SIG-M5 treated with dmso at 0.1 percent for 504 hours (cell line): ENCODE data around the gene TGM5.
"Not testable (repeated sequence)": the region's sequence is repeated elsewhere in the genome, so short reads cannot be mapped to it uniquely, and the experiment has no call there.

Experiments used
- DNase-seq: peaks from one replicate; lab custom pipeline; 2025; ENCODE audit not compliant: unreplicated experiment; lab: John Stamatoyannopoulos, UW

Gene TGM5

DNA sequence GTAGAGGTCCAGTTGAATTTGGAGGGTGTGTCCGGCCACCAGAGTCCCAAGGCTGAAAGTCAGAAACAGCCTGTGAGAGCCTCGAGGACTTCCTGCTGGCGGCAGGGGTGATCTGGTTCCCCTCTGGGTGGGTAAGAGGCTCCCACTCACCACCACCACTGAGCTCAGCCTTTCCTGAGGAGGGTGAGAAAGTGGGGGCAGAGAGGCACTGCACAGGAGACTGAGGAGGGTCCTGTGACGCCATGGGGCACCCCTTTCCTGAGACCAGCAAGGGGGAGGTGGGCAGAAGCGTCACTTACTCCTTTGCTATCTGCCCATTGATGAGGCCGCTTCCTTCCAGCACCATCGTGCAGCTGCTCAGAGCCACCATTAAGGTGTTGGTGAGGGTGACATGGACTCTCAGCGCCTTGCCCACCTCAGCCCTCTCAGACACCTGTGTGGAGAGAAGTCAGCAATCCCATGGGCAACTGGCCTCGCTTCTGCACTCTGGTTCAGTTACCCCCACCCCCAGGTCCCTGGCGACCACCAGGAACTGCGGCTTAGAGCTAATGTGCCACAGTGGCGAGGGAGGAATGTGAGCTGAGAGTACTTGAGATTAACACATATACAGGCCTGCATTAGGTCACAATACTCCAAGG is 10.0 kb upstream of the TGM5 start:
- DNase-seq, result no peak

DNA sequence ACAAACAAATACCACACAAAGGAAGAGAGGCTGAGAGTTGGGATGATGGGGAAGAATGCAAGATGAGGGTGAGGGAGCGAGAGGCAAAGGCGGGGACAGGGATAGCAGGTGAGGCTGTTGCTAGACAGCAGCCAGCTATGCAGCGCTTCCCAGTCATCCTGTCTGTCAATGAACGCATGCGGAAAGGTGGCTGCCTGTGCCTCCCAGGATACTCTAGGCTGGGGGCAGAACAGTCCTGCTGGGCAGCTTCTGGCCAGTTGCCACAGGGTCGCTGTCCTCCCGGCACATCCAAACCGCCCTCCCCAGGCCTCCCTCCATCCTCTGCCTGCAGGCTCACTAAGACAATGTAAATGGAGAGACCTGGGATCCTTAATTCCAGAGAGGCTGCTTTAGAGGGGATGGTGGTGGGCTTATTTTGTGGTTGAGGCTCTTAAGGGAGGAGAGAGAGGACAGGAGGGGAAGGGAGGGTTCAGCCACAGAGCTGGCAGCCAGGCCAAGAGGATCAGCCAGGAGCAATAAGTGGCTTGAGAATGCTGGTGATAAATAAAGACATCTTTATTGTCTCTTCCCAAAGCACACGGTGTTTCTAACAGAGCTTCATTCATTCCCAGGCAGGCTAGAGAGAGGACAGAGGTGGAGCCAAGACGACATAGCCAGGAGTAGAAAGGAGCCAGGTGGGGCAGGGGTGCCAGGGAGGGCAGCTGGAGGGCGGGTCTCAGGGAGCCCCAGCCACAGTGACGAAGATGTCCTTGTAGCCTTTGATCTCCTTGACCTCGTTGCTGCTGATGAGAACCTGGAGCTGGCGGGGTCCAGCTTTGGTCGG is 9.2 kb upstream of the TGM5 start:
- no peak for DNase-seq

DNA sequence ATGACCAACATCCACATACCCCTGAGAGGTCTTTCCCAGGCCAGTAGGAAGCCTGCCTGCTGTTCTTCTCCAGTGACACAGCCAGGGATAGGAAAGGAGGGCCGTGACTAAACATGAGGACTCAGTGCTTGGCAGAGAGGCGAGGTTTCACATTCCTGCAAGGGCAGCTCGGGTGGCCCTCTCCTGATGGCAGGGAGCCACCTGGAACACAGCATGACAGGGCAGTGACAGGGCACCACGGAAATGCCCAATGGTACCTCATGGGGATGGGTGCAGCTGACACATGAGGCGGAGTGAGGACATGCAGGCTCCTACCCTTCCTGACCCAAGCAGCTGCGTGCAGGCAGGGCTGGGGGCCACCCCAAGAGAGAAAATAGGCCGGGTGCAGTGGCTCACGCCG is 7.4 kb upstream of the TGM5 start:
- no peak for DNase-seq

DNA sequence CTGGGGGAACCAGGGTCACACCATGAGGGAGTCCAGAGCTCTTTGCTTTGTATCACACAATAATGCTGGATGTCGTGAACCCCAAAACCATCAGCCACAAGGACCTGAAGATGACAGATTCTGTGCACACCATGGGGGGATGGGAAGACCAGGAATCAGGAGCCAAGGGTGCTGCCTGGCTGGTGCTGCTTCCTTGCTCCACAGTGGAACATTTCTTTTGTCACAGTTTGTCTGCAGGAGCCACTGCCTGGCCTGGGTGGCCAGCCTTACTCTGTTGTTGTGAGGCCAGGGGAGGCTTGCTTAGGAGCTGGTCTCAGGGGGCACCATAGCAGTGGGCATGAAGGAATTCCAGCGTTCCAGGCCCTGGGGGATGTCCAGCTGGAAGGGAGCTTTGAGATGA is 6.5 kb upstream of the TGM5 start:
- no peak for DNase-seq

DNA sequence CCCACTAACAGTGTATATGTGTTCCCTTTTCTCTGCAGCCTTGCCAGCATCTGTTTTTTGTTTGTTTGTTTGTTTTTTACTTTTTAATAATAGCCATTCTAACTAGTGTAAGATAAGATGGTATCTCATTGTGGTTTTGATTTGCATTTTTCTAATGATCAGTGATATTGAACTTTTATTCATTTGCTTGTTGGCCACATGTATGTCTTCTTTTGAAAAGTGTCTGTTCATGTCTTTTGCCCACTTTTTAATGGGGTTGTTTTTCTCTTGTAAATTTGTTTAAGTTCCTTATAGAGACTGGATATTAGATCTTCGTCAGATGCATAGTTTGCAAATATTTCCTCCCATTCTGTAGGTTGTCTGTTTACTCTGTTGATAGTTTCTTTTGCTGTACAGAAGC is 5.2 kb upstream of the TGM5 start:
- DNase-seq, result not testable (repeated sequence)

DNA sequence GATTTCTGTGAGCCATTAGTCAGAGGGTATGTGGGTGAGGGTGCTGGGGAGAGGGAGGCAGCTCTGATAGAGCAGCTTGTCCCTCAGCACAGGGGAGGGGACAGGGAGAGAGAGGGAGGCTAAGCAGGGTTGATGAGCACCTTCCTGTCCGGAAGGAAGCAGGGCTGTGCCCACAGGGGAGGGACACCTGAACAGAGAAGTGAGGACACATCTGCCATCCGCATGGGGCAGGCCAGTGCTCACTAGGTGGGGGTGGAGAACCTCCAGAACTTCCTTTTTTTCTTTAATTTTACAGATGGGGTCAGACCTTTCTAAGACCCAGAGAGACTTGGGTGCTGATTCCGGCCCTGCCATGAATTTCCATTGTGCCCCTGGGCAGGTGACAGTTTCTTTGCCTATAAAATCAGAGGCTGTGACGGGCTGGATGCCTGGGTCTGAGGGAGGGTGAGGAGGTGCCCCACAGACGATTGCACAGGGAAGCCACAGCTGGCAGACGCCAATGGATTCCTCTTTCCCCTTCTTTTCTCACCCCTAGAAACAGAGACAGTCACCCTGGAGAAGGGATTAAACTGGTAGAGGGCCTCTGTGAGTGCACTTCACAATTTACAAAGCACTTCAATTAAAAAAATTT is 4.1 kb upstream of the TGM5 start:
- peak; percentile 41 for DNase-seq

DNA sequence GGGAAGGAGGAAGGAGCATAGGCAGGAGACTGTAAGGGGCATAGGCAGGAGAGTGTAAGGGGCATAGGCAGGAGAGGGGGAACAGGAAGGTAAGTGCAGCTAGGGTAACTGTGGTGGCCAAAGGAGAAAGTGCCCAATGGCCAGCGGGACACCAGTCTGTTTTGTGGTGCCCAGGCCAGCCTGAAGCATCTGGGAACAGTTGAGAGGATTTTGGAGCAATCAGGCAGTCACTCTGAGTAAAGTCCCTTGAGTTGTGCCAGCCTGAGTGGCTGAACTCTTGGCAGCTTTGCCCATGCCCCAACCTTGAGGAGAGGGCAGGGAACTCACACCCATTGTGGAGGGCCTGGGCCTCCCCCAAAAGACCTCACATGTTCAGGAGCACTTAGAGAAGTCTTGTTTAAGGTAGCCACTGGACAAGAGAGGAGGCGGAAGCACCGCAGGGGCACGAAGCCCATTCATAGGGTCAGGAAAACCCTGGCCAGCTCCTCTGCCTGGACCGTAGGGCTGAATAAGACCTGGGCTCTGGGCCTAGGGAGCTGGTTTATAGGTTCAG is 3.5 kb upstream of the TGM5 start:
- no peak for DNase-seq

DNA sequence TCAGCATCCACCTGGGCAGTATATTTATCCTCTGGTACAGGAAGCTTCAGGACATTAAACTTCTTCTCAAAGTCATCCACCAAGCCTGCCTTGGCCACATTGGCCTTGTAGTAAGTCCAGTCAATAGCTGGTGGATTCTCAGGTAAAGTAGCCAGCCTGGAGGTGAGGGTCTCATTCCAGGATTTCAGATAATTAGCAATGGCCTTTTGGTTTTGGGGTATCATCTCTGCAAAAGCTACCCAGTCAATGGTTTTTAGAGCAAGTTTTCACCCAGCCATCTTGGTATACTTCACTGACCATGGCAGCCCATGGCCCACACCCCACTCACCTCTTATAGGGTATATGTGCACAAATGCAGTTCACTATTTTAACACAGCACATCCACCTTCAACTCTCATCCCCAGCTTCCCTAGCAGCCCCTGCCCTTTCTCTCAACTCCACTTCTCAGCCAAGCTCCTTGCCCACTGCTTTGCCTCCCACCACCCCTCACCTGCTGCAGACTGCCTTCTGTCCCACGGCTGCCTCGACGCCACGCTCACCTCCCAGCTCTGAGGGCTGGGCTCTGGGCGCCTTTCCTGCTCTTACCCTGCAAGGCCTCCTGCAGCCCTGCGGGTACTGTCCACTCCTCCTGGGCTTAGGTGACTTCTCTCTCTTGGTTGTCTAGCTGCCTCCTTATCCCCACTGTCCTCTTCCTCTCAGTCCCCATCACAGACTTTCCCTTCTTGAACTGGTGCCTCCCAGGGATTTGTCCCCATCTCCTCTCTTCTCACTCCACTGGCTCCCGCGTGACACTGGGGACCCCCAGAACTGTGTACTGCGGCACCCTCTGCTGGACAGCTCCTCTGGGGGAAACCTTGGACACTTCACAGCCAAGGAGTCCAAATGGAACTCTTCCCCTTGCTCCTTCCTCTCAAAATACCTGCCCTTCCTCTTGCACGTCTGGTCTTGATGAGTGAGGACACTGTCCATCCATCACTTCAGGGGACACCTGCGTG is 1.7 kb upstream of the TGM5 start:
- peak; percentile 8 for DNase-seq

DNA sequence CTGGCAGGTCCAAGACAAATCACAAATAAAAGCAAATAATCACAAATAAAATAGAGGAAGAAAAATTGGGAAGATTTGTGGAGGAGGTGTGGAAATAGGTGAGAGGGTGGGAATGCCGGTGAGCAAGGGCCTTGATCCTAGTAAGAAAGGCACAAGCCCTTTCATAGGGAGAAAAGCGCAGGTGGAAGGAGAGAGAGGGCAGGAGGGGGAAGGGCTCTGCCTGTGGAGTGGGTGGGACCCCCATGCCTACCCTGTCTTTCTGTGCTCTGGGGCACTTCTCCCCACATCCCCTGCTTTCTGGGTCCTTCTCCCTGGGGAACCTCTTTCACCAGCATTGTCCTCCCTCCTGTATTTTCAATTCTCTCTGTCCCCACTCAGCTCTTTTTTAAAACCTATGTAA is 711 bp upstream of the TGM5 start:
- DNase-seq, result no peak

DNA sequence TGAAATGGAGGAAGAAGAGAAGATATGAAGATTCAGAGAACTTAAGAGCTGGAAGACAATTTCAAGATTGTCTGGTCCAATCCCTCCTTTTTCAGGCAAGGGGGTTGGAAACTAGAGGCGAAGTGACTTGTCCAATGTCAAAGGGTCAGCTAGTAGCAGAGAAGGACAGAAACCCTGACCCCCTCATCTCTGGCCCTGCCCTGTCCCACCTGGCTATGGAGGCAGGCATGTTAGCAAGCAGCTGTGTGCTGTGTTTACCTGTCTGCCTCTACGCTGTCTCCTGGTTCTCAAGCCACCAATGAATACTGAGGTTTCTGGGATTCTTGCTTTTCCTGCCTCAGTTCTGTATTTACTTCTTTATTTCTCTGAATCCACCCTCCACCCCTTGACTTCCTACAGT is 342 bp downstream of the TGM5 start:
- no peak for DNase-seq

DNA sequence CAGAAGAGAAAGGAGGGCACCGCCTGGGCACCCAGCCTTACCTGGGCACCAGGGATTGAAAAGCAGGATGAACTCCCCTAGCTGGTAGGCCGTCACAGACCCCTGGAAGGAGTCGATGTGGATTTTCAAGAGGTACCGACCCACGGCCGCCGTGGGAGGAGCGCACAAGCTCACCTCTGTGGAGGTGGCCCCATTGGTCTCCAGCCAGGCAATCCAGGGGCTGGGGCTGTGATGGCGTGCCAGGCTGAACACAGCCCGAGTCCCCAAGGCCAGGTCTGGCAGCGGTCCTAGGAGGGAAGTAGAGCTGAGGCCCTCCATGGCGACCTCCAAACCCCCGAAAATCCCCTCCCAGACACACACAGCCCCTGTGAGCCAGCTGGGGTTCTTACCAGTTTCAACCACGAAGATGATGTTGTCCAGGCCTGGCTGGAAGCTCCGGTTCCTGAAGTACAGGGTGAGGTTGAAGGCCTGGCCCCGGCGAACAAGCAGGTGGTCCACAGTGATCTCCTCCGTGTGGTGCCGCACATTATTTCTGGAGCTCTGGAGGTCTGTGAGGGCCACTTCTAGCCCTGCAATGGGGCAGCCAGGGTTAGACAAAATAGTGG is 6.6 kb downstream of the TGM5 start:
- no peak for DNase-seq

DNA sequence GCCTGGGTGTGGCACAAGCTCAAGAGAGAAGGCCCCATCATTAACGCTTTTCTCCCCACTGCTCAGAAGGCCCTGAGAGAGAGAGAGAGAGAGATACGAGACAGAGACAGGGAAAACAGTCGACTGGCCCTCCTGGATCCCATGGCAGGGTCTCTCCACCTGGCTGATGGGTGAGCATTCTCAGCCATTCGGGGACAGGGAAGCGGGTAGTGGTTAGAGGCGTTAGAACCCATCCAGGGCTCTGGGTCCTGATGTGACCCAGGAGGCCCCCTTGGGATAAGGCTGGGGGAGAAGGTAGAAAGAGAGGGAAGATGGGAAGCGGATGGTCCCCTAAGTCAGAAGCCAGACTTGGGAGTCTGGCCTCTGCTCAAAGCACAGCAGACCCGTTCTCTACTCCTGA is 7.9 kb downstream of the TGM5 start:
- DNase-seq, result no peak

DNA sequence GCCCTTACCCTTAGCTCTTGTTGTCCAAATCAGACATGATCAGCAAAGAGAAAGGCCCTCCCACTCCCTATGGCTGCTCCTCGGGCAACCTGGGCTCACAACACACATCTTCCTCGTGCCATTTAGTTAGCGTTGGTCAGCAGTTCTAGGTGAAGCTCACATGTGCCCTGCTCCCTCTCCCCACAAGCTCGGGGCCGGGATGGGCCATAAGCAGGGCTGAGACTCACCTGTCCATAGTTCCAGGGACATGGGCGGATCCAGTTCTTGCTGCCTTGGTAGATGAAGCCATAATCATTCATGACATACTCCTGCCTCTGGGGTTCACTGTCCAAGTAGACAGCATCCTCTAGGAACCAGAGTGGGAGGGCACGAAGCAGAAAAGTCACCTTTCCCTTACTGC is 10.4 kb downstream of the TGM5 start:
- no peak for DNase-seq

DNA sequence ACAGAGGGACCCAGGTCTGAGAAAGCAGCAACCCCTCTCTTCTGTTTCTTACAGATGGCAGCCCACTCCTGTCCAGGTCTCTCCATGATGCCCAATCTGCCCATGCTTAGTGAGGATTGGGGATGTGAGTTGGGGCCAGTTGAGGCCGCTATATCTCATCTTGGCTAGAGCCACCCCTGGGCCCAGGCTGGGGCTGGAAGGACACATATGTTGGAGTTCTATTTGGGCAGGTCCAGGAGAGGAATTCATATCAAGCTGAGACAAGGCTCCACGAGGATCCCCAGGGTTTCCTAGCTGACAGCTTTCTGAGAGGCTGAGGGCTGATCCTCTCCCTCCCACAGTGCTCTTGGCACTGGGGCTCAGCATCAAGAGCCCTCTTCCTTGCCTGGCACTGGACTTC is 11.4 kb downstream of the TGM5 start:
- DNase-seq, result no peak

DNA sequence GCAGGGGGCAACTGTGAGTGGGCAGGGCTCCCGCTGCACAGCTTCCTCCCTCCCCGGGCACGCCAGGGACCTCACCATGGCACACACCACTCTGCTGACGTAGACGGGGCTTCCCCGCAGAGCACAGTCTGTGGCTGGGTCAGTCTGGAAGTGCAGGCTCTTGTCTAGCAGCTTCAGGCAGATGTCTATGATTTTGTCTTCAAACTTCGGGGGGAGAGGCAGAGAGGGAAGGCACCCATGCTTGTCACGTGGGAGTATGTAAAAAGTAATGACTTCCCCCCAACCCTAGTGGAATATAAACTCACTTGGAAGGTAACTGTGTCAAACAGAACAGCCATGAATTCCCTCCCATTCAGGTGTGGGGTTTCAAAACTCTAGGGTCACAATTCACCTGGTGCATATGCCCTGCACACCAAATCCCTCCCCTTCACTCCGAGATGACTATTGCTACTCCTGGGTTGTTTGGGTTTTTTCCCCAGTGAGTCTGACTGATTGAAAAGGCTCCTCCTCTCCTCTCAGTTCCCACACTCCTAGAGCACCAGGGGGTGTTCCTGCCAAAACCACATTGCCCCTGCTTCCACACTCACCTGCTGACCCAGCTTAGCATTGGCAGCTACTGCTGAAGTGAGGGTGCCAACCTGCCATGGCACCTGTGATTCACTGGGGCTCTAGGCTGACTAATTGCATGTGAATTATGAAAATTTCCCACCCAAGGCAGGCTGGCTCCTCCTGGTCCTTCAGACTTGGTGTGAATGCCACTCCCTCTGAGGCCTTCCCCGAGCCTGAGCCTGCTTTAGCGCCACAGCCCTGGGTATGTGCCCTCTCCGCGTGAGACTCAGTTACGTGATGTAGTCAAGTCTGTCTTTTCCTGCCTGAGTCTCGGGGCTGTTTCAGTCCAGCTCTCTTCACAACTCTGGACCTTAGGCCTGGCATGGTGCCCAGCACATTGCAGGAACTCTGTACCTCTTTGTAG is 13.0 kb downstream of the TGM5 start:
- DNase-seq, result no peak

DNA sequence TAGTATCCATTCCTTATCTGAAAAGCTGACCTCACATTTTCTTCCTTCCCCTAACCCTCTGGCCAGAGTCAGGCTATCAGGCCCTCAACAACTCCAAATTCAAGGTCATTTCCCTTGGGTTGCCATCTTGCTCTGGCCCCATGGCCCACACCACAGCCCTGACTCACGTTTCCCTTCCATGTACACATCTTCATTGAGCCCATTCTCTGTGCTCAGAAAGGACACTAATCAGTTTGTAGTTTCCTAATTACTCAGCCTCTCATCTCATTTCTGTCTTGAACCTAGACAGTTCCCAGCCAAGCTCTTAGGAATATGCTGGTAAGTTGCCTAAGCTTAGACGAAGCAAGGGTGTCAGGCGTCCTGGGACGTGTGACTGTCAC is 14.9 kb downstream of the TGM5 start:
- DNase-seq, result no peak

DNA sequence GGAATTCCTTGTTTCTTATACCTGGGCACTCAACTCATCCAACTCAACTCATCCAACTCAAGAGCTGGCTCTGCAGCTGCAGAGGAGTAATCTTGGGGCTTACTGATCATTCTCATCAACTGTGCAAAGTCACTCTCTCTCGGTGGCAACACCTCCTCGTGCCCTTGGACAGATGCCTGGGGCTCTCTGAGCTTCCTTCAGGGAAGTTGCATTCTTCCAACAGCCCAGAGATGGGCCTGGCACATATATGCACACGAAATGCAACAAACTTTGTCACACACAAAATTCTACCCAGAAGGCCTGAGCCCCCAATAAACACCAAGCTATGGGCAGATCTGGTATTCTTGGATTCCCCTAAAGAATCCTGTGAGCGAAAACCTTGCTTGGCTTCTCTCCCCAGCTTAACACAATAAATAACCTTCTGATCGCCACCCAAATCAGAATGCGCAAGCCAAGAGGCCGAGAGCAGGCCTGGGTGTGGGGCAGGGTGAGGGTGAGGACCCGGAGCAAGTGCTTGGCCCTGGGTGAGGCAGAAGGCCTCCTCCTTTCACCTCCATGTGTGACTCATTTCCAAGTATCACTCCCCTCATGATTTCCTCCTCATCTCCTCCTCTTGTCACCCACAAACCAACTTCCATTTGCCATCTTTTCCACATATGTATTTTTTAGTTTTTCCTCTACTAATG is 15.4 kb downstream of the TGM5 start:
- no peak for DNase-seq

DNA sequence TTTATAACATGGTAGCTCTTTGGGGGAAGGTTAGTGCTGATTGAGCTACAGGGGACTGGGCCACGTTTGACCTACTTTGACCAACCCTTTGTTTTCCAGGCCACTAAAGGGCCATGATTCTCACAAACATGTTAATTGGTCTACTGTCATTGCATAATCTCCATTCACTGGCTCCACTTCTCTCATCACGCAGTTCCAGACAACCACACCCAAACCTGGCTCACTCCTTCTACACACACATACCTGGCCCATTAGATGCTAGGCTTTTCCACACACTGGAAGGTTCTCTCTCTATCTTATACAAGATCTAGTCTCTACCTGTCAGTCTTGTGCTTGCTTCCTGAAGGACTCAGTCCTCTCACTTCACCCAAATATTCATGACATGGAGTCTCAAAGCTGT is 15.9 kb downstream of the TGM5 start:
- no peak for DNase-seq

DNA sequence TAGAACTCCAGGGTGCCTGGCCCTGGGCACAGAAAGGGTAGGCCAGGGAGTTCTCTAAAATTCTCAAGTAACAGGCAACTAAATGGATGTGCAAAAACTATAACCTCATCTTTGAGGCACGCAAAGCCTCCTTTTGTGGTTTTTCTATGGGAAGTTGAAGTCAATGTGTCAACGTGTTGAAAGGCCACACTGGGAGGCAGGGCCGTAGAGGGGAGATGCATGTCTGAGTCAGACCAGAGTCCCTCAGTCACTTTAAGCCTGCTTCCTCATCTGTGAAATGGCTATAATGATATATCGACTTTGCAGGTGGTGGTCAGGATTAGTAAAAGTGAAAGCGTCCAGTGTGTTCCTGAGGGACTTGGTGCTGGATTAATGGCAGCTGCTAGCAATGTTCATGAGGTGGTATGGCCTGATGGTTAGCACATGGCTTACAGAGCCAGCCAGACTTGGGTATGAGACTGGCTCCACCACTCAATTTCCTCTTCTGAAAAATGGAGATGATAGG is 17.0 kb downstream of the TGM5 start:
- DNase-seq, result peak; percentile 95
